Vagina (tissue), 2 donors: Measurements from ENCODE around the gene TM9SF4. TPM values are rescaled to one million over a fixed set of nuclear protein-coding genes. Genes with fewer than 3 reads are reported as not detected.

Experiments
- DNase-seq, 2 donors: peaks; one replicate each; pipeline ENCODE4 v3.0.0-alpha.2; 2017; ENCODE audit errors: extremely low spot score in 2 of 2
- H3K27ac ChIP-seq: fragments of 200-600 bp; sonication (generic); one replicate; pipeline ENCODE4 v1.5.1; 2019
- H3K27me3 ChIP-seq: fragments of 200-600 bp; sonication (generic); one replicate; pipeline ENCODE4 v1.5.1; 2019
- H3K36me3 ChIP-seq, 2 donors: fragments of 200-600 bp; sonication (generic); one replicate each; pipeline ENCODE4 v1.5.1; 2017 to 2019
- H3K4me1 ChIP-seq: fragments of 200-600 bp; sonication (generic); one replicate; pipeline ENCODE4 v1.5.1; 2019
- H3K4me3 ChIP-seq, 2 donors: fragments of 200-600 bp; sonication (generic); 1 replicate in 1 of 2; 2 replicates in 1 of 2; pipeline ENCODE4 v1.5.1; 2016 to 2019
- H3K9me3 ChIP-seq: fragments of 200-600 bp; sonication (generic); one replicate; pipeline ENCODE4 v1.5.1; 2019
- CTCF ChIP-seq, 3 experiments: fragments of 450-650 bp in 2 of 3; fragments of 200-600 bp in 1 of 3; sonication (generic) in 1 of 3; IDR thresholded peaks; one replicate each; pipeline ENCODE4 v1.5.1; 2017 to 2019; ENCODE audit warnings: antibody characterized with exemption in 3 of 3, mild to moderate bottlenecking in 2 of 3, moderate library complexity in 2 of 3
- POLR2A ChIP-seq, 2 donors: fragments of 450-650 bp; IDR thresholded peaks; one replicate each; pipeline ENCODE4 v1.6.1; 2017; ENCODE audit warnings: antibody characterized with exemption in 2 of 2, mild to moderate bottlenecking in 2 of 2, moderate library complexity in 2 of 2
- POLR2AphosphoS5 ChIP-seq, 2 donors: sonication (generic); formaldehyde crosslinking; IDR thresholded peaks; one replicate each; pipeline ENCODE4 v1.9.0; 2017; ENCODE audit warnings: antibody characterized with exemption in 2 of 2, mild to moderate bottlenecking in 2 of 2, low read depth in 1 of 2; ENCODE audit not compliant: insufficient read depth in 1 of 2
- intact Hi-C: fragments of 100-400 bp; cut with DNase I; formaldehyde crosslinking; loops from one replicate; pipeline ENCODE4 v1.15.1; 2023
- total RNA-seq: library from RNA; depleted of rRNA; stranded (reverse); fragments of >200 nt; gene quantifications from one replicate; pipeline ENCODE4 v1.2.3, GENCODE V29; 2016

Gene TM9SF4
- total RNA-seq, 1 donor from 2014 or later: 32.2 TPM

DNA sequence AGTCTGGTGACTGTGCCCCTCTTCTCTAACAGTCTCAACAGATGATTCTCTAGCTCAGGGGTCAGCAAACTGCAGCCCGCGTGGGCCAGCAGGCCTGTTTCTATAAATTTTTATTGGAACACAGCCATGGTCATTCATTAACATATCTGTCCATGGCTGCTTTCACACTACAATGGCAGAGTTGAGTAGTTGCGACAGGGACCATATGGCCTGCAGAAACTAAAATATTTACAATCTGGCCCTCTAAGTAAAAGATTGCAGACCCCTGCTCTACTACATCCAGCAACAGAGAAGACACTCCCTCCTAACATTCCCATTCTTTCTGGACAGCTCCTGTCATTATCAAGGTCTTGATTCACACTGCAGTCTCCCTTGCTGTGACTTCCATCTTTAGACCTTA, 52.8 kb downstream of the TM9SF4 start:
- TF ChIP-seq POLR2A (IDR thresholded peaks at IDR 0.05) (no peak), POLR2AphosphoS5 (IDR thresholded peaks at IDR 0.05; ENCODE audit: insufficient read depth in 1 of 2, low read depth in 1 of 2) (no peak), CTCF (IDR thresholded peaks at IDR 0.05) (no peak)
- H3K36me3 ChIP-seq: peaks cover 0 to 90% of the 10 kb centered on the region in 2 donors
- H3K27ac ChIP-seq: no peak overlapping the region
- no peaks in the 10 kb centered on the region for H3K4me1 ChIP-seq
- intact Hi-C loops: no loop called here
- DNase-seq: no peak
- H3K4me3 ChIP-seq: no peak overlapping the region
- H3K9me3 ChIP-seq: no peaks in the 10 kb centered on the region
- no peaks in the 10 kb centered on the region for H3K27me3 ChIP-seq

DNA sequence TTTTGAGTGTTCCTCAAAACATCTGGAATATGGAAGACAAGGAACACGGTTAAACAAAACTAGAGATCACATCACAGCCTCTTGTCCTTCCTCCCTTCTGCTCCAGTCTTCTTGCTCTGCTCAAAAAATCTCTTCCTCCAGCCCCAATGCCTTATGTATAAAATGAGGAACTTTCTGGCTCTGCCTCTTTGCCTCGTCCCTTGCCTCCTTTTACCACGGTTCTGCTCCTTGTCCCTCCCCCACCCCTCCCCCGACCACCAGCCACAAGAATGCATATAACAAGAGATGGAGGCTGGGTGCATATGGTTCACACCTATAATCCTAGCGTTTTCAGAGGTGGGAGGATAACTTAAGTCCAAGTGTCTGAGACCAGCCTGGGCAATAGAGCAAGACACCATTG, 54.4 kb downstream of the TM9SF4 start:
- no peak for TF ChIP-seq CTCF (IDR thresholded peaks at IDR 0.05)
- no peak for TF ChIP-seq POLR2AphosphoS5 (IDR thresholded peaks at IDR 0.05; ENCODE audit: insufficient read depth in 1 of 2, low read depth in 1 of 2)
- TF ChIP-seq POLR2A (IDR thresholded peaks at IDR 0.05): no peak
- Histone ChIP-seq H3K27me3 (no peaks in the 10 kb centered on the region), H3K4me1 (no peaks in the 10 kb centered on the region), H3K27ac (no peak overlapping the region), H3K9me3 (no peaks in the 10 kb centered on the region), H3K36me3 (peaks cover 0 to 76% of the 10 kb centered on the region in 2 donors), H3K4me3 (no peak overlapping the region)
- intact Hi-C loops: no loop called here
- no peak for DNase-seq

DNA sequence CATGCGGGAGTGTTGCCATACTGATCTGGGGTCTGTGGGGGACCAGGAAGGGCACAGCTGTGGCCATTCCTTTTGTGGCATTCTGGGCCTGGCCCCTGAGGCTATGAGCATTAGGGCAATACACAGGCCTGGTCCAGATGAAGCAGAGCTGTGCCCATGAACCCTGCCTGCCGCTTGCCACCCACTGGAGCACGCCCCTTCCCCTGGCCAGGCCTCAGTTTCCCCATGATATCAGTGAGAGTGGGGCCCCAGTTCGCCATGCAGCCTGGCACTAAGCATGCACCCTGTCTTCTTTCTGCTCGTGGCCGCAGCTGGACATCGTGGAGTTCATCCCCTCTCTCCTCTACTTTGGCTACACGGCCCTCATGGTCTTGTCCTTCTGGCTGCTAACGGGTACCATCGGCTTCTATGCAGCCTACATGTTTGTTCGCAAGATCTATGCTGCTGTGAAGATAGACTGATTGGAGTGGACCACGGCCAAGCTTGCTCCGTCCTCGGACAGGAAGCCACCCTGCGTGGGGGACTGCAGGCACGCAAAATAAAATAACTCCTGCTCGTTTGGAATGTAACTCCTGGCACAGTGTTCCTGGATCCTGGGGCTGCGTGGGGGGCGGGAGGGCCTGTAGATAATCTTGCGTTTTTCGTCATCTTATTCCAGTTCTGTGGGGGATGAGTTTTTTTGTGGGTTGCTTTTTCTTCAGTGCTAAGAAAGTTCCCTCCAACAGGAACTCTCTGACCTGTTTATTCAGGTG, 55.6 kb downstream of the TM9SF4 start:
- DNase-seq: no peak
- Histone ChIP-seq H3K27ac (no peak overlapping the region), H3K4me3 (no peak overlapping the region), H3K27me3 (no peaks in the 10 kb centered on the region), H3K4me1 (no peaks in the 10 kb centered on the region), H3K9me3 (no peaks in the 10 kb centered on the region), H3K36me3 (peaks cover 0 to 64% of the 10 kb centered on the region in 2 donors)
- TF ChIP-seq POLR2AphosphoS5 (IDR thresholded peaks at IDR 0.05; ENCODE audit: insufficient read depth in 1 of 2, low read depth in 1 of 2) (no peak), POLR2A (IDR thresholded peaks at IDR 0.05) (no peak)
- intact Hi-C loops: no loop called here

- Histone ChIP-seq H3K4me3 (no peak overlapping the region), H3K9me3 (no peaks in the 10 kb centered on the region), H3K27ac (no peak overlapping the region), H3K4me1 (no peaks in the 10 kb centered on the region), H3K27me3 (no peaks in the 10 kb centered on the region), H3K36me3 (peaks cover 0 to 58% of the 10 kb centered on the region in 2 donors)
- DNase-seq: no peak
- TF ChIP-seq CTCF (IDR thresholded peaks at IDR 0.05) (no peak), POLR2A (IDR thresholded peaks at IDR 0.05) (no peak), POLR2AphosphoS5 (IDR thresholded peaks at IDR 0.05; ENCODE audit: insufficient read depth in 1 of 2, low read depth in 1 of 2) (no peak)
- intact Hi-C loops: no loop called here
These were observed 56.5 kb downstream of the TM9SF4 start for GRCh38 chr20:32165836-32166545.

GRCh38 chr20:32167552-32167951, 58.0 kb downstream of the TM9SF4 start:
- TF ChIP-seq CTCF (IDR thresholded peaks at IDR 0.05) (no peak), POLR2A (IDR thresholded peaks at IDR 0.05) (no peak), POLR2AphosphoS5 (IDR thresholded peaks at IDR 0.05; ENCODE audit: insufficient read depth in 1 of 2, low read depth in 1 of 2) (no peak)
- Histone ChIP-seq H3K36me3 (peaks cover 0 to 42% of the 10 kb centered on the region in 2 donors), H3K4me3 (no peak overlapping the region), H3K27ac (no peak overlapping the region), H3K4me1 (no peaks in the 10 kb centered on the region), H3K9me3 (no peaks in the 10 kb centered on the region), H3K27me3 (no peaks in the 10 kb centered on the region)
- intact Hi-C loops: no loop called here
- DNase-seq: no peak
